Astrocyte (in vitro differentiated cells and primary cell): ENCODE results near the gene SYNC. TPM values are rescaled to one million over a fixed set of nuclear protein-coding genes. Genes with fewer than 3 reads are reported as not detected.

Source experiments
- DNase-seq: peaks from one replicate; pipeline ENCODE4 v3.0.0-alpha.2; 2010; ENCODE audit warnings: low read depth
- FAIRE-seq: peaks from 2 replicates; lab custom pipeline; 2011; peaks lifted over from hg19 to GRCh38; lab: Jason Lieb, UNC
- H2AFZ ChIP-seq: 2 replicates; pipeline ENCODE4 v1.6.0; 2012; ENCODE audit warnings: low read depth, low read length, inconsistent platforms
- H3K27ac ChIP-seq: 2 replicates; pipeline ENCODE4 v1.5.1; 2011; ENCODE audit warnings: low read depth, low read length, inconsistent platforms
- H3K27me3 ChIP-seq: 2 replicates; pipeline ENCODE4 v1.6.0; 2011; ENCODE audit warnings: low read length, inconsistent platforms; ENCODE audit not compliant: insufficient read depth
- H3K36me3 ChIP-seq: 2 replicates; pipeline ENCODE4 v1.5.1; 2011; ENCODE audit warnings: low read length, inconsistent platforms; ENCODE audit not compliant: insufficient read depth
- H3K4me1 ChIP-seq: 2 replicates; pipeline ENCODE4 v1.5.1; 2011; ENCODE audit warnings: low read length, inconsistent platforms; ENCODE audit not compliant: insufficient read depth
- H3K4me2 ChIP-seq: 2 replicates; pipeline ENCODE4 v1.6.0; 2012; ENCODE audit warnings: low read length, inconsistent platforms
- H3K4me3 ChIP-seq: 2 replicates; pipeline ENCODE4 v1.5.1; 2011; ENCODE audit warnings: low read depth, mild to moderate bottlenecking, low read length, inconsistent platforms; ENCODE audit not compliant: insufficient read depth
- H3K79me2 ChIP-seq: 2 replicates; pipeline ENCODE4 v1.6.0; 2012; ENCODE audit warnings: mild to moderate bottlenecking, low read length, inconsistent platforms; ENCODE audit not compliant: insufficient read depth
- H3K9ac ChIP-seq: 2 replicates; pipeline ENCODE4 v1.6.0; 2012; ENCODE audit warnings: mild to moderate bottlenecking, low read length, inconsistent platforms
- H3K9me3 ChIP-seq: 2 replicates; pipeline ENCODE4 v1.5.1; 2012; ENCODE audit warnings: low read depth, mild to moderate bottlenecking, low read length, inconsistent platforms; ENCODE audit not compliant: insufficient read depth
- H4K20me1 ChIP-seq: 2 replicates; pipeline ENCODE4 v1.6.0; 2012; ENCODE audit warnings: low read length, inconsistent platforms; ENCODE audit not compliant: insufficient read depth
- H3K27ac Mint-ChIP-seq: one replicate; pipeline ENCODE4 v1.8.0; 2021; ENCODE audit warnings: mild to moderate bottlenecking, mixed read lengths; ENCODE audit not compliant: unreplicated experiment
- H3K27me3 Mint-ChIP-seq: one replicate; pipeline ENCODE4 v1.8.0; 2021; ENCODE audit warnings: low read depth, mixed read lengths; ENCODE audit not compliant: unreplicated experiment
- H3K36me3 Mint-ChIP-seq: one replicate; pipeline ENCODE4 v1.8.0; 2021; ENCODE audit warnings: low read depth, mixed read lengths; ENCODE audit not compliant: unreplicated experiment
- H3K4me1 Mint-ChIP-seq: one replicate; pipeline ENCODE4 v1.8.0; 2021; ENCODE audit warnings: low read depth, mixed read lengths; ENCODE audit not compliant: unreplicated experiment
- H3K4me3 Mint-ChIP-seq: one replicate; pipeline ENCODE4 v1.8.0; 2021; ENCODE audit warnings: mild to moderate bottlenecking, moderate library complexity, mixed read lengths; ENCODE audit not compliant: unreplicated experiment
- H3K9me3 Mint-ChIP-seq: one replicate; pipeline ENCODE4 v1.8.0; 2021; ENCODE audit warnings: mild to moderate bottlenecking, mixed read lengths; ENCODE audit not compliant: unreplicated experiment
- CTCF ChIP-seq: IDR thresholded peaks from 2 replicates; pipeline ENCODE4 v1.5.1; 2011; ENCODE audit warnings: low read depth, mild to moderate bottlenecking, inconsistent platforms, low read length, moderate library complexity; ENCODE audit not compliant: insufficient read depth
- EZH2 ChIP-seq: IDR thresholded peaks from 2 replicates; pipeline ENCODE4 v1.6.1; 2012; ENCODE audit warnings: mild to moderate bottlenecking, low read length, inconsistent platforms; ENCODE audit not compliant: insufficient read depth
- total RNA-seq: library from RNA; stranded (reverse); gene quantifications from 2 replicates; pipeline ENCODE4 v1.2.1, GENCODE V29; 2021

Gene SYNC
- total RNA-seq, 1 donor from 2014 or later, result 20.6 TPM

- no peak for TF ChIP-seq CTCF
- no peak for TF ChIP-seq EZH2
- no peak for FAIRE-seq
- no peak overlapping the region for H3K4me3 Mint-ChIP-seq
Observed at GRCh38 chr1:32746130-32746529, 43.6 kb upstream of the SYNC start.

DNA sequence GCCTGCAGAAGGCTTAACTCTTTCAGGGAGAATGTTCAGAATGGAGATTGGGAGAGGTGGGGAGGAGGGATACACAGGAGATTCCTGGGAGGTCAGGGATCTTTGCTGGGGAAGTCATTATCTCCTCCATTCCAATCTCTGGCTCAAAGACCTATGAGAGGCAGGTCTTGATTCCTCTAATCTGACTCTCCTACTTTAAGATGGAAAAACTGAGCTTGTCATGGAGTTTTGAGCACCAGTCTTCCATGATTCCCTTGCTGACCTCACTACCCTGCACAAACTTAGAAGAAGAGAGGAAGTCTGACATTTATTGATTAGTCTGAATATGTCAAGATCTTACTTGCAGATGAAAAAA lies 41.5 kb upstream of the SYNC start:
- peaks cover 7% of the 10 kb centered on the region for H3K36me3 Mint-ChIP-seq
- H3K4me3 Mint-ChIP-seq, result peak overlapping the region; percentile 41
- no peak overlapping the region for H3K27ac Mint-ChIP-seq

More at GRCh38 chr1:32746130-32746529, 43.6 kb upstream of the SYNC start:
- no peak overlapping the region for H2AFZ ChIP-seq
- H3K9me3 ChIP-seq, result no peaks in the 10 kb centered on the region
- no peaks in the 10 kb centered on the region for H3K27me3 ChIP-seq
- no peaks in the 10 kb centered on the region for H3K27me3 Mint-ChIP-seq
- no peak overlapping the region for H3K4me2 ChIP-seq
- H3K4me1 ChIP-seq, result peaks cover 19% of the 10 kb centered on the region
- no peaks in the 10 kb centered on the region for H3K36me3 ChIP-seq
- H3K27ac Mint-ChIP-seq, result no peak overlapping the region
- peaks cover 8% of the 10 kb centered on the region for H3K36me3 Mint-ChIP-seq
- H3K9ac ChIP-seq, result no peak overlapping the region
- peaks cover 6% of the 10 kb centered on the region for H3K4me1 Mint-ChIP-seq
- peaks cover 41% of the 10 kb centered on the region for H4K20me1 ChIP-seq
- no peaks in the 10 kb centered on the region for H3K9me3 Mint-ChIP-seq
- peaks cover 4% of the 10 kb centered on the region for H3K79me2 ChIP-seq
- H3K27ac ChIP-seq, result no peak overlapping the region
- no peak overlapping the region for H3K4me3 ChIP-seq
- DNase-seq, result no peak

More for the DNA sequence above, 41.5 kb upstream of the SYNC start:
- Histone ChIP-seq H3K27me3 (no peaks in the 10 kb centered on the region), H3K4me2 (no peak overlapping the region), H3K4me3 (no peak overlapping the region), H3K4me1 (peaks cover 22% of the 10 kb centered on the region), H3K9ac (no peak overlapping the region), H2AFZ (no peak overlapping the region), H4K20me1 (peaks cover 29% of the 10 kb centered on the region), H3K27ac (no peak overlapping the region), H3K79me2 (peaks cover 4% of the 10 kb centered on the region), H3K36me3 (no peaks in the 10 kb centered on the region), H3K9me3 (no peaks in the 10 kb centered on the region)
- no peaks in the 10 kb centered on the region for H3K9me3 Mint-ChIP-seq
- peaks cover 6% of the 10 kb centered on the region for H3K4me1 Mint-ChIP-seq
- H3K27me3 Mint-ChIP-seq, result no peaks in the 10 kb centered on the region
- DNase-seq (no peak), FAIRE-seq (no peak)
- TF ChIP-seq EZH2, result no peak
- TF ChIP-seq CTCF, result no peak
